ENCODE measurements around the gene C1QB. TPM values are rescaled to one million over a fixed set of nuclear protein-coding genes. Genes with fewer than 3 reads are reported as not detected.

Gene C1QB
- polyA plus RNA-seq, 1 of the 3 experiments (the other 2 are of a cell fraction) = not detected

DNA sequence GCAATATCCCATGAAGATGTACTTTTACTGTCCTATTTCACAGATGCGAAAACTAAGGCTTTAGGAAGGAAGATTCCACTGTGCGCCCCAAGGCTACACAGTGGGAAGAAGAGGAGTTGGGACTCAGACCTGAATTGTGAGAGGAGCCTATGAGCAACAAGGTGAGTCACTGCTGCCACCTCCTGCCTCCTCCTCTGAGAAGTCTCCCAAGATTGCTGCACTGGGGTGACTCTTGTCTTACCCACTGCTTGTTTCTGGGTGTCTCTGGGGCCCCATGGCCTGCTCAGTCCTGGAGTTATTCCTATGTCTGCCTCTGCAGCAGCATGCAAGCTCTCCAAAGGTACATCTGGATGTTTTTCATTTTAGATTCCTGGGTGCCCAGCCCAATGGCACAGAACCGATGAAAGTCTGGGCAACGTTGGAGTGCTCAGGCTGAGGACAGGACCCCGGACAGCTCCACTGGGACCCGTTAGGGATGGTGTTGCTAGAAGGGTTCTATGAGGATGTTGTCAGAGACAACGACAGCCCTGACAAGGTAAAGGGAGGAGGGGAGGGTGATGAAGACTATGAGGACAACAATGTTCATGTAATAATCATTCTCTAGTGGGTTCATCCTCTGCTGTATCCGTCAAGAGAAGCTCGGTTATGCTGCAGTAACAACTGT, 27.6 kb upstream of the C1QB start:
- no peaks in the 10 kb centered on the region for H4K20me1 ChIP-seq (ENCODE audit: insufficient read depth)
- ChIA-PET CTCF (interaction anchor here (0.6 to 2.4 kb wide), 4 partner anchors 10 to 174 kb away, joined by 3 to 10 read pairs (median 4); partner anchors contain the start of gene ZBTB40), POLR2A (no interaction called here)
- TF ChIP-seq ZBTB33 (IDR thresholded peaks at IDR 0.05; ENCODE audit: borderline replicate concordance, low read depth) = no peak
- TF ChIP-seq RFX5 (IDR thresholded peaks at IDR 0.05; ENCODE audit: low read length) = no peak
- TF ChIP-seq POLR2AphosphoS5 (IDR thresholded peaks at IDR 0.05; ENCODE audit: low read depth, low read length) = no peak
- TF ChIP-seq, protein P1, sequence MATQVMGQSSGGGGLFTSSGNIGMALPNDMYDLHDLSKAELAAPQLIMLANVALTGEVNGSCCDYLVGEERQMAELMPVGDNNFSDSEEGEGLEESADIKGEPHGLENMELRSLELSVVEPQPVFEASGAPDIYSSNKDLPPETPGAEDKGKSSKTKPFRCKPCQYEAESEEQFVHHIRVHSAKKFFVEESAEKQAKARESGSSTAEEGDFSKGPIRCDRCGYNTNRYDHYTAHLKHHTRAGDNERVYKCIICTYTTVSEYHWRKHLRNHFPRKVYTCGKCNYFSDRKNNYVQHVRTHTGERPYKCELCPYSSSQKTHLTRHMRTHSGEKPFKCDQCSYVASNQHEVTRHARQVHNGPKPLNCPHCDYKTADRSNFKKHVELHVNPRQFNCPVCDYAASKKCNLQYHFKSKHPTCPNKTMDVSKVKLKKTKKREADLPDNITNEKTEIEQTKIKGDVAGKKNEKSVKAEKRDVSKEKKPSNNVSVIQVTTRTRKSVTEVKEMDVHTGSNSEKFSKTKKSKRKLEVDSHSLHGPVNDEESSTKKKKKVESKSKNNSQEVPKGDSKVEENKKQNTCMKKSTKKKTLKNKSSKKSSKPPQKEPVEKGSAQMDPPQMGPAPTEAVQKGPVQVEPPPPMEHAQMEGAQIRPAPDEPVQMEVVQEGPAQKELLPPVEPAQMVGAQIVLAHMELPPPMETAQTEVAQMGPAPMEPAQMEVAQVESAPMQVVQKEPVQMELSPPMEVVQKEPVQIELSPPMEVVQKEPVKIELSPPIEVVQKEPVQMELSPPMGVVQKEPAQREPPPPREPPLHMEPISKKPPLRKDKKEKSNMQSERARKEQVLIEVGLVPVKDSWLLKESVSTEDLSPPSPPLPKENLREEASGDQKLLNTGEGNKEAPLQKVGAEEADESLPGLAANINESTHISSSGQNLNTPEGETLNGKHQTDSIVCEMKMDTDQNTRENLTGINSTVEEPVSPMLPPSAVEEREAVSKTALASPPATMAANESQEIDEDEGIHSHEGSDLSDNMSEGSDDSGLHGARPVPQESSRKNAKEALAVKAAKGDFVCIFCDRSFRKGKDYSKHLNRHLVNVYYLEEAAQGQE (IDR thresholded peaks at IDR 0.05; ENCODE audit: low read depth, low read length) = peak; percentile 94
- no peaks in the 10 kb centered on the region for H3K9me2 ChIP-seq
- no peak overlapping the region for H3K9ac ChIP-seq
- H3F3A ChIP-seq (replicated peaks; ENCODE audit: insufficient read depth) = no peaks in the 10 kb centered on the region
- H3K79me2 ChIP-seq (ENCODE audit: insufficient read depth) = no peaks in the 10 kb centered on the region
- H3K4me1 ChIP-seq (ENCODE audit: control insufficient read depth in 1 of 2, insufficient read depth in 2 of 2, low read depth in 1 of 2, low read length in 1 of 2) = no peaks in the 10 kb centered on the region
- H3K36me3 ChIP-seq (replicated peaks in 1 of 2; ENCODE audit: control insufficient read depth in 1 of 2, insufficient read depth in 2 of 2, low read length in 1 of 2) = no peaks in the 10 kb centered on the region
- H2AFZ ChIP-seq (ENCODE audit: low read depth) = no peak overlapping the region
- no peak overlapping the region for H3K27ac ChIP-seq (ENCODE audit: low read depth in 2 of 2, low read length in 1 of 2)
- H3K9me3 ChIP-seq = no peaks in the 10 kb centered on the region
- peaks cover 4% of the 10 kb centered on the region; the same call in 1 of the 2 replicates for H3K27me3 ChIP-seq (ENCODE audit: insufficient read depth)
- no peak overlapping the region for H3K4me2 ChIP-seq
- 68% methylated on average over 8 of the region's 9 CpGs for WGBS (ENCODE audit: low lambda C conversion rate)
- H3K4me3 ChIP-seq (ENCODE audit: low read depth in 2 of 2, low read length in 1 of 2) = no peak overlapping the region
- DNase-seq = no peak

DNA sequence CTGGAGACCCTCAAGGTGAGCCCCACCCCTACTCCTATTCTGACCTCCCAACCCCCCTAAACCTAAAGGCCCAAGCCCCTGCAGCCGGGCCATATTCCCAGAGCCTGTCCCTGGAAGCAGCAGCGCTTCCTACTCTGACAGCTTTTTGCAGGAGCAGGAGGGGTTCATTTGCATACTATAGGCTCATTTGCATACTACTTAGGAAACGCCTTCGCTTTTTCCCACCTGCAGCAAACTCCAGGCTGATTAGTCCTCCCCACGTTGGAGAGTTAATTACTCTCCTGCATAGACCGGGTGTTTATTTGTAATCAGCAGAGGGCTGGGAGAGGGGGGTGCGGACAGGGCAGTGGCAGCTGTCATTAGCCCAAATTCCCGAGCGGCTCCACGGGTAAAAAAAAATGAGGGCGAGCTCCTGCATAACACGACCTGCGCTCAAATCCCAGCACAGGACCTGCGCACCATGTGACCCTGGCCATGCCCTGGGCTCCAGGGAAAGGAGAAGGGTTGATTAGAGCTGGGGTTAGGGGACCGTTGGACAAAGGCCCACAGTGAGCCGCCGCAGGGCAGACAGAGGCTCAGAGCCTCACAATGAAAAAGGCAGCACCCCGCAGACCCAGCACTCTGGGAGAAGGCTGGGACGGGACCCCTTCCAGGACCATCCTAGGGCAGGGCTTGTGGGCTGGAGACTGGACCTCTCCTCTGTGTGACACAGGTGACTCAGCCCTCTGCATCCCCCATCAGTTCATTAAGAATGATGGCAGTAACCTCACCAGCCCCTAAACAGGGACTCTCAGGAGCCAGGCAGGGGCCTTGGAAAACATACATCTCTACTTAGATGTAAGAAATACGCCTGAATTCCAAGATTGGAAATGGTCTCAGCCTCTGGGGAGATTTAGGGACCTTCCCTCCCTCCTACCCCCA, 26.5 kb upstream of the C1QB start:
- no peak for TF ChIP-seq RAD21 (IDR thresholded peaks at IDR 0.05; ENCODE audit: low read length)
- TF ChIP-seq RXRA (IDR thresholded peaks at IDR 0.05; ENCODE audit: borderline replicate concordance, low read depth) = no peak
- no peak for TF ChIP-seq FOXJ3 (CRISPR knock-in tag; IDR thresholded peaks at IDR 0.05)
- no peak for TF ChIP-seq GATA2 (CRISPR knock-in tag; IDR thresholded peaks at IDR 0.05)
- TF ChIP-seq EZH2phosphoT487 (IDR thresholded peaks at IDR 0.05; ENCODE audit: borderline replicate concordance, low read depth) = no peak
- Histone ChIP-seq H3K4me3 (ENCODE audit: low read depth in 2 of 2, low read length in 1 of 2) (no peak overlapping the region), H4K20me1 (ENCODE audit: insufficient read depth) (no peaks in the 10 kb centered on the region), H3K4me1 (ENCODE audit: control insufficient read depth in 1 of 2, insufficient read depth in 2 of 2, low read depth in 1 of 2, low read length in 1 of 2) (no peaks in the 10 kb centered on the region), H3K9me2 (no peaks in the 10 kb centered on the region), H3K27ac (ENCODE audit: low read depth in 2 of 2, low read length in 1 of 2) (no peak overlapping the region), H3F3A (replicated peaks; ENCODE audit: insufficient read depth) (no peaks in the 10 kb centered on the region), H3K36me3 (replicated peaks in 1 of 2; ENCODE audit: control insufficient read depth in 1 of 2, insufficient read depth in 2 of 2, low read length in 1 of 2) (no peaks in the 10 kb centered on the region), H2AFZ (ENCODE audit: low read depth) (no peak overlapping the region), H3K4me2 (no peak overlapping the region), H3K79me2 (ENCODE audit: insufficient read depth) (no peaks in the 10 kb centered on the region), H3K9ac (no peak overlapping the region), H3K27me3 (ENCODE audit: insufficient read depth) (peaks cover 7% of the 10 kb centered on the region; the same call in 1 of the 2 replicates), H3K9me3 (no peaks in the 10 kb centered on the region)
- WGBS (ENCODE audit: low lambda C conversion rate) = 45% methylated on average over 18 of the region's 20 CpGs
- no peak for DNase-seq
- ChIA-PET POLR2A (no interaction called here), CTCF (interaction anchor here (0.6 to 2.4 kb wide), 6 partner anchors 9 to 175 kb away, joined by 3 to 10 read pairs (median 4); partner anchors contain the start of gene ZBTB40)

All from SK-N-SH (cell line).